Measurements from ENCODE around the gene SLC6A19. TPM values are rescaled to one million over a fixed set of nuclear protein-coding genes. Genes with fewer than 3 reads are reported as not detected.

Gene SLC6A19
- total RNA-seq, 1 experiment from 2014 or later, result 0.04 TPM

DNA sequence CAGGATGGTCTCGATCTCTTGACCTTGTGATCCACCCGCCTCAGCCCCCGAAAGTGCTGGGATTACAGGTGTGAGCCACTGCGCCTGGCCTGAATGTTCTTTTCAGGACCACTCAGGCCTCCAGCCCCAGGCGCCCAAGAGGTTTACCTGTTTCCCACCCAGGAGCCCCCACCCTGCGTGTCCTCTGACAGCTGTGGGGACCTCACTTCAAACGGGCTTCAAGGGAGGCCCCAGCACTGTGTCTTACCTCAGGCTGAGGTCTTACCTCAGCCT, 19.1 kb upstream of the SLC6A19 start:
- TF ChIP-seq ESRRA (CRISPR knock-in tag; IDR thresholded peaks at IDR 0.05; ENCODE audit: borderline replicate concordance) (no peak), CREB1 (CRISPR knock-in tag; IDR thresholded peaks at IDR 0.05) (no peak), TEAD1 (CRISPR knock-in tag; IDR thresholded peaks at IDR 0.05) (no peak), OVOL2 (CRISPR knock-in tag; IDR thresholded peaks at IDR 0.05; ENCODE audit: borderline replicate concordance) (no peak), IRF2 (CRISPR knock-in tag; IDR thresholded peaks at IDR 0.05; ENCODE audit: borderline replicate concordance, low read depth) (no peak), JAZF1 (CRISPR knock-in tag; IDR thresholded peaks at IDR 0.05) (no peak), PRRX2 (CRISPR knock-in tag; IDR thresholded peaks at IDR 0.05) (no peak), HMGA2 (CRISPR knock-in tag; IDR thresholded peaks at IDR 0.05) (no peak), MYBL2 (CRISPR knock-in tag; IDR thresholded peaks at IDR 0.05) (no peak), ZBTB21 (CRISPR knock-in tag; IDR thresholded peaks at IDR 0.05; ENCODE audit: borderline replicate concordance) (no peak), RORB (CRISPR knock-in tag; IDR thresholded peaks at IDR 0.05) (no peak)
- TF ChIP-seq, protein P1, sequence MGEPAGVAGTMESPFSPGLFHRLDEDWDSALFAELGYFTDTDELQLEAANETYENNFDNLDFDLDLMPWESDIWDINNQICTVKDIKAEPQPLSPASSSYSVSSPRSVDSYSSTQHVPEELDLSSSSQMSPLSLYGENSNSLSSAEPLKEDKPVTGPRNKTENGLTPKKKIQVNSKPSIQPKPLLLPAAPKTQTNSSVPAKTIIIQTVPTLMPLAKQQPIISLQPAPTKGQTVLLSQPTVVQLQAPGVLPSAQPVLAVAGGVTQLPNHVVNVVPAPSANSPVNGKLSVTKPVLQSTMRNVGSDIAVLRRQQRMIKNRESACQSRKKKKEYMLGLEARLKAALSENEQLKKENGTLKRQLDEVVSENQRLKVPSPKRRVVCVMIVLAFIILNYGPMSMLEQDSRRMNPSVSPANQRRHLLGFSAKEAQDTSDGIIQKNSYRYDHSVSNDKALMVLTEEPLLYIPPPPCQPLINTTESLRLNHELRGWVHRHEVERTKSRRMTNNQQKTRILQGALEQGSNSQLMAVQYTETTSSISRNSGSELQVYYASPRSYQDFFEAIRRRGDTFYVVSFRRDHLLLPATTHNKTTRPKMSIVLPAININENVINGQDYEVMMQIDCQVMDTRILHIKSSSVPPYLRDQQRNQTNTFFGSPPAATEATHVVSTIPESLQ (CRISPR knock-in tag; IDR thresholded peaks at IDR 0.05), result no peak
- TF ChIP-seq, protein P2, sequence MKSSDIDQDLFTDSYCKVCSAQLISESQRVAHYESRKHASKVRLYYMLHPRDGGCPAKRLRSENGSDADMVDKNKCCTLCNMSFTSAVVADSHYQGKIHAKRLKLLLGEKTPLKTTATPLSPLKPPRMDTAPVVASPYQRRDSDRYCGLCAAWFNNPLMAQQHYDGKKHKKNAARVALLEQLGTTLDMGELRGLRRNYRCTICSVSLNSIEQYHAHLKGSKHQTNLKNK (CRISPR knock-in tag; IDR thresholded peaks at IDR 0.05), result no peak
- TF ChIP-seq, protein P3, sequence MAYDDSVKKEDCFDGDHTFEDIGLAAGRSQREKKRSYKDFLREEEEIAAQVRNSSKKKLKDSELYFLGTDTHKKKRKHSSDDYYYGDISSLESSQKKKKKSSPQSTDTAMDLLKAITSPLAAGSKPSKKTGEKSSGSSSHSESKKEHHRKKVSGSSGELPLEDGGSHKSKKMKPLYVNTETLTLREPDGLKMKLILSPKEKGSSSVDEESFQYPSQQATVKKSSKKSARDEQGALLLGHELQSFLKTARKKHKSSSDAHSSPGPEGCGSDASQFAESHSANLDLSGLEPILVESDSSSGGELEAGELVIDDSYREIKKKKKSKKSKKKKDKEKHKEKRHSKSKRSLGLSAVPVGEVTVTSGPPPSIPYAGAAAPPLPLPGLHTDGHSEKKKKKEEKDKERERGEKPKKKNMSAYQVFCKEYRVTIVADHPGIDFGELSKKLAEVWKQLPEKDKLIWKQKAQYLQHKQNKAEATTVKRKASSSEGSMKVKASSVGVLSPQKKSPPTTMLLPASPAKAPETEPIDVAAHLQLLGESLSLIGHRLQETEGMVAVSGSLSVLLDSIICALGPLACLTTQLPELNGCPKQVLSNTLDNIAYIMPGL (CRISPR knock-in tag; IDR thresholded peaks at IDR 0.05), result no peak
- TF ChIP-seq, protein P4, sequence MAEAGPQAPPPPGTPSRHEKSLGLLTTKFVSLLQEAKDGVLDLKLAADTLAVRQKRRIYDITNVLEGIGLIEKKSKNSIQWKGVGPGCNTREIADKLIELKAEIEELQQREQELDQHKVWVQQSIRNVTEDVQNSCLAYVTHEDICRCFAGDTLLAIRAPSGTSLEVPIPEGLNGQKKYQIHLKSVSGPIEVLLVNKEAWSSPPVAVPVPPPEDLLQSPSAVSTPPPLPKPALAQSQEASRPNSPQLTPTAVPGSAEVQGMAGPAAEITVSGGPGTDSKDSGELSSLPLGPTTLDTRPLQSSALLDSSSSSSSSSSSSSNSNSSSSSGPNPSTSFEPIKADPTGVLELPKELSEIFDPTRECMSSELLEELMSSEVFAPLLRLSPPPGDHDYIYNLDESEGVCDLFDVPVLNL (CRISPR knock-in tag; IDR thresholded peaks at IDR 0.05; ENCODE audit: borderline replicate concordance, low read depth), result no peak
- TF ChIP-seq, protein P5, sequence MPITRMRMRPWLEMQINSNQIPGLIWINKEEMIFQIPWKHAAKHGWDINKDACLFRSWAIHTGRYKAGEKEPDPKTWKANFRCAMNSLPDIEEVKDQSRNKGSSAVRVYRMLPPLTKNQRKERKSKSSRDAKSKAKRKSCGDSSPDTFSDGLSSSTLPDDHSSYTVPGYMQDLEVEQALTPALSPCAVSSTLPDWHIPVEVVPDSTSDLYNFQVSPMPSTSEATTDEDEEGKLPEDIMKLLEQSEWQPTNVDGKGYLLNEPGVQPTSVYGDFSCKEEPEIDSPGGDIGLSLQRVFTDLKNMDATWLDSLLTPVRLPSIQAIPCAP (CRISPR knock-in tag; IDR thresholded peaks at IDR 0.05), result no peak
- TF ChIP-seq, protein P6, sequence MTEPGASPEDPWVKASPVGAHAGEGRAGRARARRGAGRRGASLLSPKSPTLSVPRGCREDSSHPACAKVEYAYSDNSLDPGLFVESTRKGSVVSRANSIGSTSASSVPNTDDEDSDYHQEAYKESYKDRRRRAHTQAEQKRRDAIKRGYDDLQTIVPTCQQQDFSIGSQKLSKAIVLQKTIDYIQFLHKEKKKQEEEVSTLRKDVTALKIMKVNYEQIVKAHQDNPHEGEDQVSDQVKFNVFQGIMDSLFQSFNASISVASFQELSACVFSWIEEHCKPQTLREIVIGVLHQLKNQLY (CRISPR knock-in tag; IDR thresholded peaks at IDR 0.05), result no peak
- H3K36me3 Mint-ChIP-seq, result no peaks in the 10 kb centered on the region
- ChIA-PET POLR2A (no interaction called here), CTCF (interaction anchor here (2.4 kb wide), 1 partner anchor 15 kb away, joined by 7 read pairs; no protein-coding TSS in a partner anchor)
- no peaks in the 10 kb centered on the region for H3K27me3 Mint-ChIP-seq (ENCODE audit: low read depth)
- no peaks in the 10 kb centered on the region for H3K9me3 Mint-ChIP-seq
- no peak for ATAC-seq
- no peak for DNase-seq (ENCODE audit: low spot score)
- no peak overlapping the region for H3K27ac Mint-ChIP-seq
- H3K4me3 Mint-ChIP-seq, result no peak overlapping the region
- H3K4me1 Mint-ChIP-seq, result no peaks in the 10 kb centered on the region

DNA sequence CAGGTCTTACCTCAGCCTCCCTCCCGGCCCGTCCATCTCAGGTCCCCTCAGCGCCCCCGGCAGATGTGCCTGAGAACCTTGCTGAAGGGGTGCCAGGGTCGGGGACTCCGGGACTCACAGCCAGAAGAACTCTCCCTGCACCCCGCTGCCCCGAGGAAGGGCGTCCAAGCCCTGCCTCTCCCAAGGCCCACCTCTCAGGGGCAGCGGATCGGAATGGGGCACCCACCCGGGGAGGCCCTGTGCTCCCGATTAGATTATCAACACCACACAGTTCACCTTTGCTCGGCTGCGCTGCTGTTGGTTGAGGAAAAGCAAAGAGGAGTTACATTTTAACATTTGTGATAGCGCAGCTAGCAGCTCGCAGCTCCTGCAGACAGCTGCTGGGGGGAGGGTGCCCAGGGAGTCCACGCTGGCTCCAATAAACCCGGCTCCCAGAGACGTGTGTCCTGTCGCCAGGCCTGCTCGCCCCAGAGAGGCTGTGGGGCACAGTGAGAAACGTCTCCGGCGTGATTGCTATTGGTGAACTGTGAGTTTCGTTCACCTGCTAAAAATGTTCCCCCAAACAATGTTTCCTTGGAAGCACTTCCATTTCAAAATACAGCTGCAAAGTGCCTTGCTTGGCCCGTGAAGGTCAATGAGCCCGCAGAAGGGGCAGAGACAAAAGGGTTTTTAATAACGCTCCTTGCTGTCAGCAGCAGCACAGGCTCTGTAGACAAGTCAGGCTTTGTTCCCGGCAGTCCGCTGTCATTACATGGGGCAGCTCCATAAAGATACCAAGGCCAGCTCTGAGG, 18.6 kb upstream of the SLC6A19 start:
- no peak for ATAC-seq
- no peak overlapping the region for H3K27ac Mint-ChIP-seq
- CTCF ChIA-PET, result interaction anchor here (1.6 to 2.4 kb wide), 3 partner anchors 15 to 31 kb away, joined by 4 to 7 read pairs (median 5); no protein-coding TSS in a partner anchor
- no peak overlapping the region for H3K4me3 Mint-ChIP-seq
- DNase-seq (ENCODE audit: low spot score), result no peak
- no peaks in the 10 kb centered on the region for H3K4me1 Mint-ChIP-seq
- H3K27me3 Mint-ChIP-seq (ENCODE audit: low read depth), result no peaks in the 10 kb centered on the region
- H3K36me3 Mint-ChIP-seq, result no peaks in the 10 kb centered on the region
- no peaks in the 10 kb centered on the region for H3K9me3 Mint-ChIP-seq
- TF ChIP-seq, protein P7, sequence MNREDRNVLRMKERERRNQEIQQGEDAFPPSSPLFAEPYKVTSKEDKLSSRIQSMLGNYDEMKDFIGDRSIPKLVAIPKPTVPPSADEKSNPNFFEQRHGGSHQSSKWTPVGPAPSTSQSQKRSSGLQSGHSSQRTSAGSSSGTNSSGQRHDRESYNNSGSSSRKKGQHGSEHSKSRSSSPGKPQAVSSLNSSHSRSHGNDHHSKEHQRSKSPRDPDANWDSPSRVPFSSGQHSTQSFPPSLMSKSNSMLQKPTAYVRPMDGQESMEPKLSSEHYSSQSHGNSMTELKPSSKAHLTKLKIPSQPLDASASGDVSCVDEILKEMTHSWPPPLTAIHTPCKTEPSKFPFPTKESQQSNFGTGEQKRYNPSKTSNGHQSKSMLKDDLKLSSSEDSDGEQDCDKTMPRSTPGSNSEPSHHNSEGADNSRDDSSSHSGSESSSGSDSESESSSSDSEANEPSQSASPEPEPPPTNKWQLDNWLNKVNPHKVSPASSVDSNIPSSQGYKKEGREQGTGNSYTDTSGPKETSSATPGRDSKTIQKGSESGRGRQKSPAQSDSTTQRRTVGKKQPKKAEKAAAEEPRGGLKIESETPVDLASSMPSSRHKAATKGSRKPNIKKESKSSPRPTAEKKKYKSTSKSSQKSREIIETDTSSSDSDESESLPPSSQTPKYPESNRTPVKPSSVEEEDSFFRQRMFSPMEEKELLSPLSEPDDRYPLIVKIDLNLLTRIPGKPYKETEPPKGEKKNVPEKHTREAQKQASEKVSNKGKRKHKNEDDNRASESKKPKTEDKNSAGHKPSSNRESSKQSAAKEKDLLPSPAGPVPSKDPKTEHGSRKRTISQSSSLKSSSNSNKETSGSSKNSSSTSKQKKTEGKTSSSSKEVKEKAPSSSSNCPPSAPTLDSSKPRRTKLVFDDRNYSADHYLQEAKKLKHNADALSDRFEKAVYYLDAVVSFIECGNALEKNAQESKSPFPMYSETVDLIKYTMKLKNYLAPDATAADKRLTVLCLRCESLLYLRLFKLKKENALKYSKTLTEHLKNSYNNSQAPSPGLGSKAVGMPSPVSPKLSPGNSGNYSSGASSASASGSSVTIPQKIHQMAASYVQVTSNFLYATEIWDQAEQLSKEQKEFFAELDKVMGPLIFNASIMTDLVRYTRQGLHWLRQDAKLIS (CRISPR knock-in tag; IDR thresholded peaks at IDR 0.05; ENCODE audit: borderline replicate concordance), result no peak
- TF ChIP-seq CBFB (CRISPR knock-in tag; IDR thresholded peaks at IDR 0.05; ENCODE audit: low read depth) (no peak), NFE2L1 (CRISPR knock-in tag; IDR thresholded peaks at IDR 0.05) (no peak), FOXJ3 (CRISPR knock-in tag; IDR thresholded peaks at IDR 0.05; ENCODE audit: borderline replicate concordance) (no peak)
- TF ChIP-seq, protein P8, sequence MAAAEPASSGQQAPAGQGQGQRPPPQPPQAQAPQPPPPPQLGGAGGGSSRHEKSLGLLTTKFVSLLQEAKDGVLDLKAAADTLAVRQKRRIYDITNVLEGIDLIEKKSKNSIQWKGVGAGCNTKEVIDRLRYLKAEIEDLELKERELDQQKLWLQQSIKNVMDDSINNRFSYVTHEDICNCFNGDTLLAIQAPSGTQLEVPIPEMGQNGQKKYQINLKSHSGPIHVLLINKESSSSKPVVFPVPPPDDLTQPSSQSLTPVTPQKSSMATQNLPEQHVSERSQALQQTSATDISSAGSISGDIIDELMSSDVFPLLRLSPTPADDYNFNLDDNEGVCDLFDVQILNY (CRISPR knock-in tag; IDR thresholded peaks at IDR 0.05), result no peak
- POLR2A ChIA-PET, result interaction anchor here (0.7 kb wide), 1 partner anchor 15 kb away, joined by 9 read pairs; no protein-coding TSS in a partner anchor
